Sigmoid colon (tissue), 7 donors: ENCODE data around the gene ANKRD45. TPM values are rescaled to one million over a fixed set of nuclear protein-coding genes. Genes with fewer than 3 reads are reported as not detected.
"Not testable (repeated sequence)": the region's sequence is repeated elsewhere in the genome, so short reads cannot be mapped to it uniquely, and the experiment has no call there.

Experiments
- DNase-seq: peaks from one replicate; pipeline ENCODE4 v3.0.0-alpha.2; 2019
- H3K27ac ChIP-seq, 4 donors: fragments of 200-600 bp; sonication (generic); one replicate each; pipeline ENCODE4 v1.5.1; 2016 to 2019; ENCODE audit warnings: mild to moderate bottlenecking in 1 of 4
- H3K27me3 ChIP-seq, 3 donors: fragments of 200-600 bp; sonication (generic); one replicate each; pipeline ENCODE4 v1.5.1; 2019; ENCODE audit warnings: mild to moderate bottlenecking in 1 of 3
- H3K36me3 ChIP-seq, 4 donors: fragments of 200-600 bp; sonication (generic); one replicate each; pipeline ENCODE4 v1.5.1; 2016 to 2019
- H3K4me1 ChIP-seq, 4 donors: fragments of 200-600 bp; sonication (generic); one replicate each; pipeline ENCODE4 v1.5.1; 2017 to 2019
- H3K4me3 ChIP-seq, 4 donors: fragments of 200-600 bp; sonication (generic); one replicate each; pipeline ENCODE4 v1.5.1; 2017 to 2019; ENCODE audit warnings: mild to moderate bottlenecking in 2 of 4, moderate library complexity in 1 of 4
- H3K9me3 ChIP-seq, 4 donors: fragments of 200-600 bp in 3 of 4; sonication (generic) in 3 of 4; one replicate each; pipeline versions ENCODE4 v1.5.1 to v1.6.1; 2013 to 2019
- CTCF ChIP-seq, 4 experiments: fragments of 450-650 bp in 3 of 4; fragments of 200-600 bp in 1 of 4; IDR thresholded peaks; one replicate each; pipeline ENCODE4 v1.5.1; 2016 to 2019; ENCODE audit warnings: antibody characterized with exemption in 4 of 4, mild to moderate bottlenecking in 3 of 4, moderate library complexity in 2 of 4
- EP300 ChIP-seq, 4 donors: sonication (generic); formaldehyde crosslinking; IDR thresholded peaks; one replicate each; pipeline ENCODE4 v1.6.1; 2017; ENCODE audit warnings: antibody characterized with exemption in 4 of 4
- POLR2A ChIP-seq, 2 donors: fragments of 450-650 bp; IDR thresholded peaks; one replicate each; pipeline ENCODE4 v1.6.1; 2016; ENCODE audit warnings: antibody characterized with exemption in 2 of 2, mild to moderate bottlenecking in 2 of 2, moderate library complexity in 2 of 2
- POLR2AphosphoS5 ChIP-seq, 4 donors: sonication (generic); formaldehyde crosslinking; IDR thresholded peaks; one replicate each; pipeline ENCODE4 v1.6.1; 2017; ENCODE audit warnings: antibody characterized with exemption in 4 of 4
- WGBS, 2 donors: extraction: QIAGEN DNeasy Blood & Tissue Kit; methylation state at CpG; one replicate each; pipeline ENCODE4 v1.1.7; 2013; 5-methylcytosine and 5-hydroxymethylcytosine counted together
- intact Hi-C: fragments of 100-400 bp; cut with DNase I; formaldehyde crosslinking; loops from one replicate; pipeline ENCODE4 v1.15.1; 2023
- polyA plus RNA-seq, 3 donors: library from polyadenylated mRNA; stranded (reverse); fragments of 200-250 nt; gene quantifications; one replicate each; pipeline ENCODE4 v1.2.3, GENCODE V29; 2013
- total RNA-seq, 4 donors: library from RNA; depleted of rRNA; stranded (reverse); fragments of >200 nt; gene quantifications; one replicate each; pipeline ENCODE4 v1.1.0, GENCODE V29; 2016
- donor health status: healthy with polysubstance abuse.
- donor health status: Bipolar disorder and iron deficiency.
- donor health status: healthy.

The ANKRD45 gene
- total and polyA plus RNA-seq, 7 donors, result 0.27 to 0.92 (median 0.41) TPM; not detected in 2

GRCh38 chr1:173572201-173572873 lies 97.3 kb downstream of the ANKRD45 start:
- no peaks in the 10 kb centered on the region for H3K4me1 ChIP-seq
- WGBS, 2 donors, result 89% methylated on average over 3 of the region's 3 CpGs
- intact Hi-C loops, result no loop called here
- TF ChIP-seq CTCF (IDR thresholded peaks at IDR 0.05), result no peak
- no peak for TF ChIP-seq POLR2A (IDR thresholded peaks at IDR 0.05)
- TF ChIP-seq EP300 (IDR thresholded peaks at IDR 0.05), result no peak
- no peak for TF ChIP-seq POLR2AphosphoS5 (IDR thresholded peaks at IDR 0.05)
- no peaks in the 10 kb centered on the region for H3K27me3 ChIP-seq
- H3K27ac ChIP-seq, result no peak overlapping the region
- H3K36me3 ChIP-seq, result no peaks in the 10 kb centered on the region
- H3K4me3 ChIP-seq, result no peak overlapping the region
- H3K9me3 ChIP-seq, result no peaks in the 10 kb centered on the region
- no peak for DNase-seq

GRCh38 chr1:173570370-173571007 lies 99.2 kb downstream of the ANKRD45 start:
- H3K36me3 ChIP-seq, result no peaks in the 10 kb centered on the region
- intact Hi-C loops, result no loop called here
- 80 to 83% methylated on average over 4 of the region's 4 CpGs for WGBS, 2 donors
- H3K9me3 ChIP-seq, result no peaks in the 10 kb centered on the region
- H3K27me3 ChIP-seq, result no peaks in the 10 kb centered on the region
- no peak overlapping the region for H3K27ac ChIP-seq
- no peaks in the 10 kb centered on the region for H3K4me1 ChIP-seq
- DNase-seq, result no peak
- TF ChIP-seq CTCF (IDR thresholded peaks at IDR 0.05), result no peak
- TF ChIP-seq EP300 (IDR thresholded peaks at IDR 0.05), result no peak
- TF ChIP-seq POLR2AphosphoS5 (IDR thresholded peaks at IDR 0.05), result no peak
- no peak for TF ChIP-seq POLR2A (IDR thresholded peaks at IDR 0.05)
- no peak overlapping the region for H3K4me3 ChIP-seq

- no peaks in the 10 kb centered on the region for H3K4me1 ChIP-seq
- WGBS, 2 donors, result 77 to 89% methylated on average over 1 of the region's 1 CpG
- intact Hi-C loops, result no loop called here
- TF ChIP-seq CTCF (IDR thresholded peaks at IDR 0.05) (no peak), POLR2A (IDR thresholded peaks at IDR 0.05) (no peak), EP300 (IDR thresholded peaks at IDR 0.05) (no peak), POLR2AphosphoS5 (IDR thresholded peaks at IDR 0.05) (no peak)
- no peak overlapping the region for H3K4me3 ChIP-seq
- H3K27ac ChIP-seq, result no peak overlapping the region
- H3K36me3 ChIP-seq, result no peaks in the 10 kb centered on the region
- DNase-seq, result no peak
- no peaks in the 10 kb centered on the region for H3K27me3 ChIP-seq
- H3K9me3 ChIP-seq, result no peaks in the 10 kb centered on the region
Observed at GRCh38 chr1:173568483-173568882, 101.2 kb downstream of the ANKRD45 start.

GRCh38 chr1:173563846-173564245 lies 105.8 kb downstream of the ANKRD45 start:
- H3K27ac ChIP-seq, H3K36me3 ChIP-seq, DNase-seq, H3K4me1 ChIP-seq, H3K4me3 ChIP-seq, H3K27me3 ChIP-seq, H3K9me3 ChIP-seq, intact Hi-C loops: not testable (repeated sequence)
- 51 to 83% methylated on average over 1 of the region's 1 CpG for WGBS, 2 donors

- H3K36me3 ChIP-seq, result no peaks in the 10 kb centered on the region
- intact Hi-C loops, result no loop called here
Observed at GRCh38 chr1:173562813-173563212, 106.8 kb downstream of the ANKRD45 start.

More at GRCh38 chr1:173562813-173563212, 106.8 kb downstream of the ANKRD45 start:
- WGBS, 2 donors, result 68 to 71% methylated on average over 6 of the region's 6 CpGs
- DNase-seq, result no peak
- H3K9me3 ChIP-seq, result no peaks in the 10 kb centered on the region
- TF ChIP-seq EP300 (IDR thresholded peaks at IDR 0.05) (no peak), POLR2AphosphoS5 (IDR thresholded peaks at IDR 0.05) (no peak), POLR2A (IDR thresholded peaks at IDR 0.05) (no peak), CTCF (IDR thresholded peaks at IDR 0.05) (no peak)
- no peak overlapping the region for H3K27ac ChIP-seq
- no peaks in the 10 kb centered on the region for H3K4me1 ChIP-seq
- H3K4me3 ChIP-seq, result no peak overlapping the region
- H3K27me3 ChIP-seq, result no peaks in the 10 kb centered on the region
